Stimulated activated naive CD4-positive, alpha-beta T cell (primary cell): ENCODE measurements around the gene CEP250.
"Not testable (repeated sequence)": the region's sequence is repeated elsewhere in the genome, so short reads cannot be mapped to it uniquely, and the experiment has no call there.

Experiments used
- DNase-seq, 6 experiments: peaks; one replicate each; lab custom pipeline; 2025; lab: John Stamatoyannopoulos, UW

CEP250 gene

DNA sequence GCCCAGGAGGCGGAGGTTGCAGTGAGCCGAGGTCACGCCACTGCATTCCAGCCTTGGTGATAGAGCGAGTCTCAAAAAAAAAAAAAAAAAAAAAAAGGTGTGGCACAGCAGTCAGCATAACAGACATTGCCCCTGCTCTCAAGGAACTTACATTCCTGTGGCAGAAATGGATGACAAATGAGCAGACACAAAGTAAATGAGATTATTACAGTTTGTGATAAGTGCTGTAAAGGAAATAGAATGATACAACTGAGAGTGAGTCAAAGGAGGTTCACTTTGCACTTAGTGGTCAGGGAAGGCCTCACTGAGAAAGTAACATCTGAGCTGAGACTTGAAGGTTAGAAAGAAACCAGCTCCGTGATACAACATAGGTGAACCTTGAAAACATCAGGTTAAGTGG is 36.4 kb downstream of the CEP250 start:
- DNase-seq: no peak

GRCh38 chr20:35492352-35492751 is 37.0 kb downstream of the CEP250 start:
- DNase-seq: no peak

DNA sequence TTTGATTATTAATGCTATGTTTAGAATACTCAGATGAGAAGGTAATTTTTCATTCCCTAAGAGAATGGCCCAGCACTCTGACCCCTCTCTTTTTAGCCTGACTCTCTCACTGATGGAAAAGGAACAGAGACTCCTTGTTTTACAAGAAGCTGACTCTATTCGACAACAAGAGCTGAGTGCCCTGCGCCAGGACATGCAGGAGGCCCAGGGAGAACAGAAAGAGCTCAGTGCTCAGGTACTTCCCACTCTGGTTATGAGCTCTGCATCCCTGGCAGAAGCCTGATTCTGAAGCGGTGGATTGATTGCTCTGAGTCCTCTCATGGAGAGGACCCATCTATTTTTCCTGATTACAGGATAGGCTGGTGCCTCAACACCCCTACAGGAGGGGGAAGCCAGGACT is 41.1 kb downstream of the CEP250 start:
- no peak for DNase-seq

DNA sequence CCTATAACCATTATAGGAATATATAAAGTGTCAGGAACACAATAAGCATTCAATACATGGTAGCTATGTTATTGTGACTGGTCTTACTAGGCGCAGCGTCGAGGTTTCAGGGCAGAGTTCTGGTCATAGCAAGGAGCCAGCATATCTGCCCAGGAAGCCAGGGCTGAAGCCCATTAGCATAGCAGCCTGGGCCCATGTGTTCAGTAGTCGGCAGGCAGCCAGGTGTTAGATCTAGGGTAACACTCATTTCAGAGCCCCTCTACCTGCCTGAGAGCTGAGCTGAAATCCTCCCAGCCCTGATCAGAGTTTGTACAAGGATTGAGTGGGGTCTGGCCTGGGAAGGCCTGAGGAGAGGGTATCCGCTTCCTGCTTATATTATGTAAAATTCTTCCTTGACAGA is 41.9 kb downstream of the CEP250 start:
- no peak for DNase-seq

GRCh38 chr20:35497780-35498189 is 42.4 kb downstream of the CEP250 start:
- DNase-seq: no peak

DNA sequence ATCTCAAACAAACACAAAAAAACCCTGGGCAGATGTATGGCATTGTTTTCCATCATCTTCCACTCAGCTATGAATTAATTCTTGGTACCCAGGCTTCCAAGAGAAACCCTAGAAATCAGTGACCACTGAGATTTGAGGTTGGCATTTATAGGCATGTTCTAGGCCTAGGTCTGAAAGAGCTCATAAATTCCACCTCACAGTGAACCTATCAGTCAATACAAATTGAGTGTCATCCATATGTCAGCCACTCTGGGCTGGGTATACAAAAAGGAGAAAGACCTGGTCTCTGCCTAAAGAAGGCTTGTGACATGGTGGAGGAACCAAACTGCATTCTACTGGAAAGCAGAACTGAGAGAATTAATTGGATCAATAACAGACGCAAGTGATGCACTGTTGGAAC is 43.9 kb downstream of the CEP250 start:
- no peak for DNase-seq

- DNase-seq: no peak
Measured at GRCh38 chr20:35502352-35502751, 47.0 kb downstream of the CEP250 start.

DNA sequence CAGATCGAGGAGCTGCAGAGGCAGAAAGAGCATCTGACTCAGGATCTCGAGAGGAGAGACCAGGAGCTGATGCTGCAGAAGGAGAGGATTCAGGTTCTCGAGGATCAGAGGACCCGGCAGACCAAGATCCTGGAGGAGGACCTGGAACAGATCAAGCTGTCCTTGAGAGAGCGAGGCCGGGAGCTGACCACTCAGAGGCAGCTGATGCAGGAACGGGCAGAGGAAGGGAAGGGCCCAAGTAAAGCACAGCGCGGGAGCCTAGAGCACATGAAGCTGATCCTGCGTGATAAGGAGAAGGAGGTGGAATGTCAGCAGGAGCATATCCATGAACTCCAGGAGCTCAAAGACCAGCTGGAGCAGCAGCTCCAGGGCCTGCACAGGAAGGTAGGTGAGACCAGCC is 47.9 kb downstream of the CEP250 start:
- DNase-seq: no peak

GRCh38 chr20:35503841-35504561 is 48.6 kb downstream of the CEP250 start:
- DNase-seq: no peak

- DNase-seq: no peak
Measured at GRCh38 chr20:35504751-35505150, 49.4 kb downstream of the CEP250 start.

DNA sequence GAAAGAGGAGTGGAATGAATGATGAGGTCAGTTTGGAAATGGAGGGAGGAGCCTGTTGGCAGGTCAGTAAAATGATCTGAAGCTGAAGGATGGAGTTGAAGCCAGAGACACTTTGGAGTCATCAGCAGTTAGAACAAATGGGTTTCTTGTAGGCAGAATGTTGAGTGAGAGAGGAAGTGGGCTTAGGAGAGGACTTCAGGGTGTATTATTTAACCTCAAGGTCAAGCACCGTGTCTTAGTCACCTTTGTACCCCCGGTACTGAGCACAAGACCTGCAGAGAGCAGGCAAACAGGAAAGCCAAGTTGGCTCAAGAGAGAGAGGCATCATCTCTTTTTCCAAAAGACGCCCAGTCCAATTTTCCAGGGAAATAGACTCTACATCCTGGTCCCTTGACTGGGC is 50.8 kb downstream of the CEP250 start:
- no peak for DNase-seq

GRCh38 chr20:35506872-35507638 is 51.7 kb downstream of the CEP250 start:
- no peak for DNase-seq

DNA sequence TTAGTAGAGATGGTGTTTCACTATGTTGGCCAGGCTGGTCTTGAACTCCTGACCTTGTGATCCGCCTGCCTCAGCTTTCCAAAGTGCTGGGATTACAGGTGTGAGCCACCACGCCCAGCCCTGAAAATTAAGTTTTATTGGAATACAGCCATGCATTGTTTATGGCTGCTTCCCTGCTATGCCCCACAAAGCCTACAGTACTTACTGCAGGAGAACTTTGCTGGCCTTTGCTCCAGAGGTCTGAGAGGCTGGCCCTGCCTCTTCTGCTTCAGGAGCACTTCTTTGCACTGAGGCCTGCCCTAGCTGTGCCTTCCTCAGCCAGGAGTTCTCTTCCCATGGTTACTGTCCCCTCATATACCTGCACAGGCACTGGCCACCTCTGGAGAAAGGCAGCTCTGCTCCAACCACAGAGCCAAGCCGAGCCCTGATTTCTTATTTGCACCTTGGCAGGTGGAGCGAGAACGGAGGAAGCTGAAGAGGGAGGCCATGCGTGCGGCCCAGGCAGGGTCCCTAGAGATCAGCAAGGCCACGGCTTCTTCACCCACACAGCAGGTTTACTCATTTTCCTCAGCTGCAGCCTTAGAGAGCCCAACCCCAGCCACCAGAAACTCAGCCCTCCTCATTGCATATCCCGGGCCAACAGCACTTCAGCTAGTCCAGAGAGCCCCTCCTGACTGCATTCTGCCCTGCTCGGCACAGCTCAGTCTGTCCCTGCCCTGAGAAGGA is 53.3 kb downstream of the CEP250 start:
- DNase-seq: no peak

DNA sequence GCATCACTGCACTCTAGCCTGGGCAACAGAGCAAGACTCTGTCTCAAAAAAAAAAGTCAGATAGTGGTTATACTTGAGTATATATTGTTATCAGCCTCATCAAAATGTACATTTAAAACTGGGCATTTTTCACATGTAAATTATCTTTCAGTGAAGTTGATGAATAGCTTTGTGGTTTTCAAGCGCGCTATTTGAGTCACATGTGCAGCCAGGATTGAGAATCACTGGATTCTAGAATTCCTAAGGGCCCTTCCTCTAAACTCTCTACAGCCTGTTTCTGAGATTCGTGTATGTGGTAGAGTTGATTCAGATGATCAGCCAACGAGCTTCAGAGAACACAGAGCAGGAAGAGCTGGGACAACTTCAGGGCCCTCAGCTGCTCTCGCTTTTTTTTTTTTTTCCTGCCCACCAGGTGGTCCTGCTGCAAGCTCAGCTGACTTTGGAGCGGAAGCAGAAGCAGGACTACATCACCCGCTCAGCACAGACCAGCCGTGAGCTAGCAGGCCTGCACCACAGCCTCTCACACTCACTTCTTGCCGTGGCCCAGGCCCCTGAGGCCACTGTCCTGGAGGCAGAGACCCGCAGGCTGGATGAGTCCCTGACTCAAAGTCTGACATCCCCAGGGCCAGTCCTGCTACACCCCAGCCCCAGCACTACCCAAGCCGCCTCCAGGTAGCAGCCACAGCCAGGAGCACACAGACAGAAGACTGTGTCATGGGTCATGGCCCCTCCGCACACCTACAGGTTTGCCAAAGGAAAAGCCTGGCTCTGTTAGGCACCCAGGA is 55.7 kb downstream of the CEP250 start:
- no peak for DNase-seq

- DNase-seq: no peak
Measured at GRCh38 chr20:35511814-35512420, 56.5 kb downstream of the CEP250 start.

GRCh38 chr20:35514371-35514932 is 59.1 kb downstream of the CEP250 start:
- DNase-seq: no peak

DNA sequence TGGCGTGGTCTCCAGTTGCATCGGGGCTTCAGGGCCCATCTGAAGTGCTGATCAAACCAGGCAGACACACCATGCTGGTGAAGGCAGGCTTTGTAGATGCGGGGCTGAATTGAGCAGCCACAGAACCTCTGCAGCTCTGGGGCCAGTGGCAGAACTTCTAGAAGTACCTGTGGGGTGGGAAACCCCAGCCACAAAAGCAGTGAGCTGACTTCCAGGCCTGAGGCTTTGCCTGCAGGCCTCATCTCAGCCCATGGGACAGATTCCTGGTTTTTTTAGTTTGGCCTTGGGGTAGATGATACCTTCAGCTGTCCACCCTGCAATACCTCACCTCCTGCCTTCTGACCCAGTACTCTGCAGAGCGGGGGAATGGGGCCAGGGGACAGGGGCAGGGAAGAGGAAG is 59.9 kb downstream of the CEP250 start:
- no peak for DNase-seq

DNA sequence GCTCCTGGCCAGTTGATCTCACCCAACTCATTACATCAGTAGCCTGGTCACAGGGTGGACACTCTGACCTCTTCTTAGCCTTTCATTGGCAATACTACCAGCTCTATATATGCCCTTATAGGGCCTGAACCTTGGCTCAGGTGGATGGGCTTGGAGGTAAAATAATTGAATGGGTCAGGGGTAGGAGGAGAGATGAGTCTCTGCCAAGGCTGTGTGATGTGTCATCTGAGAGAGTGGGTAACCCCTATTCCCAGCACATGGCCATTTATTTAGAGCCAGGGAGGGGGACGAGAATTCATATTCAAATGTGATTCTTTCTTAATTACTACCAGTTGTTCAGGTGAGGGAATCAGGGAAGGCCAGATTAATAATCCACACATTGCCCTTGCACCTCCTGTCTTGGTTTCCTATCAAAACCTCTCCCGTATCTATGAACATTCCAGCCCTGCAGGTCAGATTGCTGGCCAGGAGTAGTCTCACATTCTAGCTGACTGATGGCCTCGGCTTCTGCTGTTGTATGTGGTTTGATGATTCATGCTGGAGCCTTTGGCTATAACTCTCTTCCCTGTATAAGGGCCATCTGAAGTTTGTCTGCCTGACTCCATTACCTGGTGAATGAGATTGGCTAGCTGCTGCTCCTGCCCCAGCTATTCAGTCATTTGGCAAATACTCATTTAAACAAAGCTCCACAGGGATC is 60.7 kb downstream of the CEP250 start:
- DNase-seq: no peak

GRCh38 chr20:35517125-35517524 is 61.7 kb downstream of the CEP250 start:
- DNase-seq: no peak

DNA sequence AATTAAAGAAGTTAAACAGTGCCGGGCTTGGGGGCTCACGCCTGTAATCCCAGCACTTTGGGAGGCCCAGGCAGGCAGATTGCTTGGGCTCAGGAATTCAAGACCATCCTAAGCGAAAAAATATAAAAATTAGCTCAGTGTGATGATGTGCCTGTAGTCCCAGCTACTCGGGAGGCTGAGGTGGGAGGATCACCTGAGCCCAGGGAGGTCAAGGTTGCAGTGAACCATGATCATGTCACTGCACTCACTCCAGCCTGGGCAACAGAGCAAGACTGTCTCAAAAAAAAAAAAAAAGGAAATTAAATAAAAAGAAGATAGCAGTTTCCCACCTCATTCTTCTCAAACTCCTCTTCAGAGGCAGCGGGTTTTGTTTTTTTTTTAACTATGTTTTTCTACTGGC is 62.4 kb downstream of the CEP250 start:
- DNase-seq: not testable (repeated sequence)

- no peak for DNase-seq
Measured at GRCh38 chr20:35518955-35519354, 63.6 kb downstream of the CEP250 start.
